HEK293 (cell line): ENCODE measurements around the gene CCDC179.

Experiments
- BCL11B ChIP-seq: fragments of 450-650 bp; formaldehyde crosslinking; IDR thresholded peaks from 2 replicates; pipeline ENCODE4 v1.5.1; 2016; ENCODE audit warnings: low read depth, missing biosample characterization, missing genetic modification characterization
- CTCF ChIP-seq: fragments of 450-650 bp; formaldehyde crosslinking; IDR thresholded peaks from 2 replicates; pipeline ENCODE4 v1.5.1; 2016; ENCODE audit warnings: missing biosample characterization, missing genetic modification characterization
- HOXA7 ChIP-seq: sonication (generic); formaldehyde crosslinking; IDR thresholded peaks from 2 replicates; pipeline ENCODE4 v1.8.1; 2022; ENCODE audit warnings: missing genetic modification reagents, borderline replicate concordance
- ZBTB10 ChIP-seq: fragments of 450-650 bp; formaldehyde crosslinking; IDR thresholded peaks from 2 replicates; pipeline ENCODE4 v1.5.1; 2016; ENCODE audit warnings: missing biosample characterization, missing genetic modification characterization
- ZNF16 ChIP-seq: fragments of 450-650 bp; formaldehyde crosslinking; IDR thresholded peaks from 2 replicates; pipeline ENCODE4 v1.5.1; 2016; ENCODE audit warnings: low read depth, missing biosample characterization, missing genetic modification characterization
- ZNF274 ChIP-seq, 2 experiments: fragments of 200-500 bp in 1 of 2; fragments of 450-650 bp in 1 of 2; sonication (Bioruptor generic) in 1 of 2; formaldehyde crosslinking in 1 of 2; IDR thresholded peaks; 2 replicates each; pipeline versions ENCODE4 v1.5.1 to v1.6.1; 2014 to 2016; ENCODE audit warnings: borderline replicate concordance in 1 of 2, inconsistent platforms in 1 of 2, low read length in 1 of 2, missing biosample characterization in 1 of 2, missing genetic modification characterization in 1 of 2
- ZNF426 ChIP-seq: fragments of 450-650 bp; formaldehyde crosslinking; IDR thresholded peaks from 2 replicates; pipeline ENCODE4 v1.5.1; 2017; ENCODE audit warnings: missing biosample characterization, missing genetic modification characterization, mild to moderate bottlenecking, inconsistent platforms, moderate library complexity
- ZNF670 ChIP-seq: fragments of 450-650 bp; formaldehyde crosslinking; IDR thresholded peaks from 2 replicates; pipeline ENCODE4 v1.5.1; 2016; ENCODE audit warnings: missing biosample characterization, missing genetic modification characterization, low read depth

- no peak for TF ChIP-seq ZNF670 (tag by site-specific recombination)
- no peak for TF ChIP-seq ZNF16 (tag by site-specific recombination)
- TF ChIP-seq ZNF426, result no peak
- no peak for TF ChIP-seq HOXA7 (CRISPR knock-in tag)
- TF ChIP-seq CTCF (tag by site-specific recombination), result no peak
- no peak for TF ChIP-seq BCL11B
- no peak for TF ChIP-seq ZNF274 (IDR thresholded peaks at IDR 0.05; ENCODE audit: low read length)
- no peak for TF ChIP-seq ZNF274 (tag by site-specific recombination; IDR thresholded peaks at IDR 0.05; ENCODE audit: borderline replicate concordance)
- TF ChIP-seq ZBTB10 (tag by site-specific recombination), result no peak
Observed at GRCh38 chr11:22808571-22809197, 51.6 kb downstream of the CCDC179 start.
